Activated CD8-positive, alpha-beta memory T cell treated with anti-CD3 and anti-CD28 coated beads, Interleukin-2, amount 50 U/mL, for 1 hour (primary cell): ENCODE results near the gene TGFBR3.
"Not testable (repeated sequence)": the region's sequence is repeated elsewhere in the genome, so short reads cannot be mapped to it uniquely, and the experiment has no call there.

Experiments
- DNase-seq: peaks from one replicate; pipeline ENCODE4 v3.0.0-alpha.2; 2020; ENCODE audit errors: extremely low read depth

The TGFBR3 gene

DNA sequence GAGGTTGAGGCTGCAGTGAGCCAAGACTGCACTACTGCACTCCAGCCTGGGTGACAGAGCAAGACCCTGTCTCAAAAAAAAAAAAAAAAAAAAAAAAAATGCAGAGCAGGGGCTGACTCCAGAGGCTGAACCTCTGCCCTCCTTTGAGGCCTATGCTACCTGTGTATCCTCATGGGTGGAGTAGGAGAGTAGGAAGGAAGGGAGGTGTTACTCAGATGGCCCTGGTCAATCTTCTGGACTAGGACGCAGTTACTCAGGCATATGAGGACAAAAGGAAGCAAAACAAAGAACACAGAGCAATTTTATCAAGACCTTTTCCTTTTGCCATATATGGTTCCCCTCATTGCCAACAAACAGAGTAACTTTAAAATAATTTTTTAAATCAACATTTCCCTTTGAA, 35.2 kb downstream of the TGFBR3 start:
- no peak for DNase-seq

GRCh38 chr1:91847851-91848250, 38.1 kb downstream of the TGFBR3 start:
- no peak for DNase-seq

DNA sequence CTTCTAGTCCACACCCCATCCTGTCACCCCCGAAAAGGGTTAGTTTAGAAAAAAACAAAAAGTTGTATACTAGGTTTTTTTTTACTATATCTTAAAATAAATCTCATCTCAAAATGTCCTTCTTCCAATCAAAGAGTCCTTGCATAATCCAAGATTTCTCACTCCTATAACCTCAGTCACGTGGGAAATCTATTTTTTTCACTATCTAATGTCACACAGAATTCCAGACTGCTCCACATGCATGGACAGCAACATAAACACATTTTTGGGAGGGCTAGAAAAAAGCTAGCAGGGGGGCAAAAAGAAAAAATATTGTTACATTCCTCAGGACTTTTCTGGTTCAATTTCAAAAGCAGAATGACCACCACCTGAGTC, 39.3 kb downstream of the TGFBR3 start:
- DNase-seq: no peak

- no peak for DNase-seq
Measured at GRCh38 chr1:91846007-91846638, 39.8 kb downstream of the TGFBR3 start.

DNA sequence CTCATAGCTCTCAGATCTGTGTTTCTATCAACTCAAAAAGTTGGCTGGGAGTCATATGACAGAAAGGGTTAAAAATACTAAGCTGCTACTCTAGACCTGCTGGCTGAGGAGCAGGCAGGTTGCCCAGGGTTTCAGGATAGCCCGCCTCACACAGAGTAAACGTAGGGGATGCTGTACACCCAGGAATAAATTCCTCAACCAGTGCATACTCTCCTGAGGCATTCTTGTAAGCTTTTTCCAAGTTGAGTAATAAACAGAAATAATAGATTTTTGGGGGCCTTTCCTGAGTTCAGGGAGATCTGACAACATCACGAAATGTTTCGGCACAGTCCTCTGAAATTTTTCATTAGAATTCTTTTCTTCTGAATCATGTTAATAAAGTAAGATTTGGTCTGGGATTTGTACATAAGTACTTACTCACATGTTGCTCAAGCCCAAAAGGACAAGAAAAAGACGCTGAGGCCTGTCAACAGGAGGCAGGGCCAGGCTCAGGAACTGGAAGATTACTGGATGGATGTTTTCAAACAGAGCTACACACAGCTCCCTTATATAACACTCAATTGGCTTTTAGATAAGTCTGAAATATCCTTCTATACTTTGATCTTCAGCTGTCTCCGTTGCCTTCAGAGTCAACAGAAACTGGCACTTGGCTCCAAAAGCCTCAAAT, 41.0 kb downstream of the TGFBR3 start:
- no peak for DNase-seq

GRCh38 chr1:91843843-91844242, 42.1 kb downstream of the TGFBR3 start:
- DNase-seq: no peak

- DNase-seq: no peak
Measured at GRCh38 chr1:91842563-91842962, 43.4 kb downstream of the TGFBR3 start.

DNA sequence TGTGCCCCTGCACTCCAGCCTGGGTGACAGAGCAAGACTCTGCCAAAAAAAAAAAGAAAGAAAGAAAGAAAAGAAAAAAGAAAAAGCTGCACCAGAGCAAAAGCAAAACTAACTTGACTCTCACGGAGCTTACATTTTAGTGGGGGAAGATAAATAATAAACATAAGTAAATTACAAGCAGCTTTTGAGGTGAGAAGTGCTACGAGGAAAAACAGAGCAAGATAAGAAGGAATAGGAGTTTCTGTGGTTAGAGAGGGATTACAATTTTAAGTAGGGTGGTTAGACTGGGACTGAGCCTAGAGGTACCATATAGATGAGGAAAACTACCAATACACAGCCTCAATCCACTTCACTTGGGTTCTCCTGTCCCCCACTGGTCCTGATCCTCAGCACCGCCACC, 43.9 kb downstream of the TGFBR3 start:
- DNase-seq: no peak

DNA sequence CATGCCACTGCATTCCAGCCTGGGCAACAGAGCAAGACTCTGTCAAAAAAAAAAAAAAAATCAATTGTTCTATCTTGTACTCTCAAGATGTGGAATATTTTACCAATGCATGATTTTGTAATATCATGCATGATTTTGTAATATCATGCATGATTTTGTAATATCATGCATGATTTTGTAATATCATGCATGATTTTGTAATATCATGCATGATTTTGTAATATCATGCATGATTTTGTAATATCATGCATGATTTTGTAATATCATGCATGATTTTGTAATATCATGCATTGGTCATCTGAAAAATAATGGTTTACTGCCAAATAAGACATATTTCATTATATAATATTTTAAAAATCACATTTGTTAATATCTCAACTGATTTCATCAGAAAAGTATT, 45.7 kb downstream of the TGFBR3 start:
- DNase-seq: not testable (repeated sequence)

DNA sequence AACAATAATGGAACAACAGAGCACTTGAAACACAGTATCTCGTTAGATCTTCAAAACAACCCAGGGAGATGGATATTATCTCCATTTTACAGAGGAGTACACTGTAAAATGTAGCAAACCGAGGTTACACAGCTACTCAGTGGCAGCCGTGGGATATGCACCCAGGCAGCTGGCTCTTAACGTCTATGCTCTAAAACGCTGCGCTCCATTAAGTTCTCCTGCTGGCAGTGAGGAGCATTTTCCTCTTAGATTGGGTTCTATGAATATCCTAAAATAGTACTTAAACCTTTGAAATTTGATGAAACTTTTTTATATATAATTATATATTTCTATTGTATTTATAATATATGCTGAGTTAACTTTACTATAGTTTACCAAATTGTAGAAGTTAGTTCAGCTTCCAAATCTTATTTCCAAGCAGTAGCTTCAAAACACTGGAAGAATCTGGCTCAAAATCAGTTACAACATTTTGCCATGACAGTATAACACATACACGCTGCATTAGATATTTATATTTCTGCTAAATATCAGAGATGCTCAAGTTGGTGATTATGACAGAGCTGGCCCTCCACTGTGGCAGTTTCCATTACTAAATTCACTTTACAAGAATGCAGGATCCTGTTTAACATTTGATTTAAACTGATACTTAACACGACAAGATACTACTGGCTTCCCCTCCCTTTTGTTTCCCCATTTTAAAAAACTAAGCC, 49.5 kb downstream of the TGFBR3 start:
- no peak for DNase-seq

DNA sequence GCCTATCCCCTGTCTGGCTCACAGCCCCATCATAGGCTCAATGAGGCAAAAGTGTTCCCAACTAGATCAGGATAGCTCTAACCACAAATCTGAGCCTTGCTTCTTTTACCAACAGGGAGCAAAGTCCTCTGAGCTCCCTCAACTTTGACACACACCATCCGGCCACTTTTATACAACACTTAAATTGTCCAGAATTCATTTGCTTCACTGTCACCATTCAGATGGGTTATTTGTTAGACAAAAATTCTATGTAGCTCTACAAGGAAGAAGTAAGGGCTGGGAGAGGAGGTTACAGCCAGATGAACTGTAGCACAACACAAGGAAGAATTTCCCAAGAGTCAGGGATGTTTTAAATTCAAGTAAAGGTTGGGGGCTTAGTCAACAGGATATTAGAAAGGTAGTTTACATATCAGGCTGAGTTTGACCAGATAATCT, 50.8 kb downstream of the TGFBR3 start:
- no peak for DNase-seq

- not testable (repeated sequence) for DNase-seq
Measured at GRCh38 chr1:91834549-91834948, 51.4 kb downstream of the TGFBR3 start.

GRCh38 chr1:91833946-91834345, 52.0 kb downstream of the TGFBR3 start:
- no peak for DNase-seq

GRCh38 chr1:91831132-91831930, 54.6 kb downstream of the TGFBR3 start:
- no peak for DNase-seq

DNA sequence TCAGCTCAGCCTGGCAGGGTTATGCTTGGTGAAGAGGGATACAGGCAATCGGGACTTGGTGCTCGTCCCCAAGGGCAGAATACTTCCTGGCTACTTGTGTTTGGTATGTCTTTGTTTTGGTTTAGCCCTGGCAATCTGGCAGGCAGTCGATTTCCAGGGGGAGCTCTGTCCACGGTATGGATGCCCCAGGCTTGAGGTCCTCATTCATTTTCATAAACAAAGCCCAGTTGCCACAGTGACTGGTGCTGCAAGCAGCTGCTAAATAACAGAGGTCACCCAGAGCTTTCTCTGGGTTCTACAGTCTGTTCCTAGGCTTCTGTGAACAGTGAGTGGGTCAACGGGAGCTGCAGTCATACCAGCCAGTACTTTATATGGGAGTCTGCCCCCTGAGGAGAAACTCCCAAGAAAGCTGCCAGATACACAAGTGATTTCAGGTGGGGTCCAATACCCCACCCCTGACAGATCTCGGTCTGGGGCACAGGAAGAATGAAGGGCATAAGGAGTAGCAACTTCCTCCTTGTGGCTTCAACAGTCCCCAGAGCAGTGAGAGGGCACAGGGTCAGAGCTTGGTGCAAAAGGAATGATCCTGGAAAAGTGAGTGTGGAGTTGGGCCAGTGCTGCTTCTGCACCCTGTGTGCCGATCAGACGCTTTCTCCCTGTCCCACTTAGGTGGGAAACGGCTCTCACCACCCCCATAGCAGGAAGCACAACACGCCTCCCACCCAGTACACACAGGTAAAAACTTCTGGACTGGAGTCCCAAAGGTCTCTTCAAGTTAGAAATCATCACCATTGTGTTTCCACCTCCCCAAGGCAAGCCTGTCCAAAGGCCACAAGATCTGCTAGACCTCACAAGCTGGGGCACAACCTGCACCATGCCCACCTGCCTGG, 55.5 kb downstream of the TGFBR3 start:
- DNase-seq: no peak

DNA sequence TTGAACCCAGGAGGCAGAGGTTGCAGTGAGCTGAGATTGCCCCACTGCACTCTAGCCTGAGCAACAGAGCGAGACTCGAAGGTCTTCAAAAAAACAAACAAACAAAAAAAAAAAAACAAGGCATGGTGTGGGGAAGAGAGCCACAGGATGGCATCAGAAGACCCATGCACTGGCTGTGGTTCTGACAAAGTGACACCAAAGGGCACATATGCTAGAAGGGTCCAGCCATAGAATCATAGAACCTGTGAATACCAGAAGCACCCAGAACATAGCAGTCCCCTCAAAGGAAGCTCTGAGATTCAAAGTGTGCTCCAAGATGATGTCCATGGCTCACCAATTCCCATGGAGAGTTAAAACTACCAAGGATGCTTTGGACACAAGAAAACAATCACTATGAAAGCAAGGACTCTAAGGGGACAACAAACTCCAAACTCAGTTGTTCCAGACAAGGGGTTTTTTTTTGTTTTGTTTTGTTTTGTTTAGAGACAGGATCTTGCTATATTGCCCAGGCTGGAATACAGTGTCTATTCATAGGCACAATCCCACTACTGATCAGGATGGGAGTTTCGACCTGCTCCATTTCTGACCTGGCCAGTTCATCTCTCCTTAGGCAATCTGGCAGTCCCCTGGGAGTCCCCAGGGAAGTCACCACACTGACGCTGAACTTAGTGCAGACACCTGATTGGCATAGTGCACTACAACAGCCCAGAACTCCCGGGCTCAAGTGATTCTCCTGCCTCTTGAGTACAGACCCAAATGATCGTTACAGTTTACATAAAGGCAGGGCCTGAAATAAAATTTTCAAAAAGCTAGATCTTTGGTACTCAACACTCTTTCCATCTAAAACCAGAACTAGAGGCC, 56.4 kb downstream of the TGFBR3 start:
- no peak for DNase-seq

- DNase-seq: no peak
Measured at GRCh38 chr1:91828583-91829281, 57.2 kb downstream of the TGFBR3 start.

DNA sequence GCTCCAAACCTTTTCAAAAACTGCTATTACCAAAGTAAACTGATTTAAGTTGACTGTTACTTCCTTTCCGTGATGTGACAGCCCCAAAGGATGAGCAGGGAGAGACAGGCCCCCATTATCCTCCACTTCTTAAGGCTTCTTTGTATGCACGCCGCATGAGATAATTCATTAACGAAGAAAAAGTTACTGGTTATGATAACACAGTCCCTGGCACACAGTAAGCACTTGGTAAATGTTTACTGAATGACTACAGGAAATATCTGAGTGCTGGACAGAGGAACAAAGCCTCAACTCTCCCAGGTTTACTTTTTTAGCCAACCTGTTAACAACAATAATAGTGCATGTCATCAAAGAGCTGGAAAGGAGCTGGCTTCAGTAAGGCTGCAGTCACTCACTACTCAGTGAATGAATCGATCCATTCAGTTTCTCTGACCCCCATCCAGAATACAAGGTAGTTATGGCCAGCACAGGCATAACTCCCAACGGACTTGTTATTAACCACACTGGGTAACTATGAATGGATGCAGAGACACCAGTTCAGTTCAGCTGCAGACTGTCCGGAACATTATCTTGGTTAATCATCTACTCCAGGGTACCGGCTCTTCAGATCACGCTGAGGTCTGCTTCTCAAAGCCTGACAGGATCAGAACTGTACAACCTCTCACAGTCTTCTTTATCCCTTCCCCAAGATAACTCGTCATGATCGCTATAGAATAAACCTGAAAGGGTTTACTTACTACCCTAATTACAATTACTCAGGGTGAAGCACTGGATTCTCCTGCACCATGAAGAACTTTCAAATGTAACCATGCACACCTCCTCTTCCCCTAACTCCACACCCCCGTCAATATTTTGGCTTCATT, 58.3 kb downstream of the TGFBR3 start:
- DNase-seq: no peak

GRCh38 chr1:91827087-91827458, 58.9 kb downstream of the TGFBR3 start:
- no peak for DNase-seq
